ENCODE measurements around the gene MFN2. TPM values are rescaled to one million over a fixed set of nuclear protein-coding genes. Genes with fewer than 3 reads are reported as not detected.
"Not testable (repeated sequence)": the region's sequence is repeated elsewhere in the genome, so short reads cannot be mapped to it uniquely, and the experiment has no call there.

Gene MFN2
- 38.4 and 40.1 TPM in 2 replicates for total RNA-seq (2014; rRNA removed; shearing (Covaris generic))

DNA sequence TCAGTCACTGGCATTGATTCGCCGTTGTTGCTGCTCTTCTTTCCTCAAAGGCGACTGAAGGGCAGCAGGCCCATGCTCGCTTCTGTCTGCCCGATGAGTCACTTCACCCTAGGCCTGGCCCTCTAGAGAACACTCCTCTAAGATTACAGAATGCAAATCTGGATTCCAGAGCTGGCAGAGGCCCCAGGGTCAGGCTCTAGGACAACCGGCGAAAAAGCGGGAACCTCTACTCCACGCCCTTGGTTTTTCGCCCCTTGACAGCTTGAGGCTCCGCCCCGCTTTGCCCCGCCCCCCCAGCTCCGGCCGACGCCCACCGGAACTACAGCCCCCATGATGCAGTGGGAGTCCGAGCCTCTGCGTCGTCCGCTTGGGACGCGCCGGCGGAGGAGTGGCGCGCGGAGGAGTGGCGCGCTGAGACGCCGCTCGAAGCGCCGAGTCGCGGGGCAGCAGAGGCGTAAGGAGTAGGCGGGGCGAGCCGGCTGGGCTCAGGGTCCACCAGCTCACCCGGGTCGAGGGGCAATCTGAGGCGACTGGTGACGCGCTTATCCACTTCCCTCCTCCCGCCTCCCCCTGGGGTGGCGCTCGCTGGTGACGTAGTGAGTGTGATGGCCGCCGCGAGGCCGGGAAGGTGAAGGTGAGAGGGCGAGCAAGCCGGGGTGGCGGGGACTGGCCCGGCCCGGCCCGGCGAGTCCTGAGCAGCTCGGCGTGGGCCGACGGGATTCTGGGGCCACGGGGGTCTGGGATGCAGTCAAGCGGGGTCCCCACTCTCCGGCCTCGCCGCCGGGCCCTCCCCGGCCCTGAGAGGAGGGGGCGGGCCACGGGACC is at the start of gene MFN2:
MFN2 (plus strand) TSS at position 594 of the 825 bp plus-strand sequence. CDS start 8,725 bp downstream, outside the sequence.
- DNase-seq (ENCODE audit: low spot score): peak; percentile 96

DNA sequence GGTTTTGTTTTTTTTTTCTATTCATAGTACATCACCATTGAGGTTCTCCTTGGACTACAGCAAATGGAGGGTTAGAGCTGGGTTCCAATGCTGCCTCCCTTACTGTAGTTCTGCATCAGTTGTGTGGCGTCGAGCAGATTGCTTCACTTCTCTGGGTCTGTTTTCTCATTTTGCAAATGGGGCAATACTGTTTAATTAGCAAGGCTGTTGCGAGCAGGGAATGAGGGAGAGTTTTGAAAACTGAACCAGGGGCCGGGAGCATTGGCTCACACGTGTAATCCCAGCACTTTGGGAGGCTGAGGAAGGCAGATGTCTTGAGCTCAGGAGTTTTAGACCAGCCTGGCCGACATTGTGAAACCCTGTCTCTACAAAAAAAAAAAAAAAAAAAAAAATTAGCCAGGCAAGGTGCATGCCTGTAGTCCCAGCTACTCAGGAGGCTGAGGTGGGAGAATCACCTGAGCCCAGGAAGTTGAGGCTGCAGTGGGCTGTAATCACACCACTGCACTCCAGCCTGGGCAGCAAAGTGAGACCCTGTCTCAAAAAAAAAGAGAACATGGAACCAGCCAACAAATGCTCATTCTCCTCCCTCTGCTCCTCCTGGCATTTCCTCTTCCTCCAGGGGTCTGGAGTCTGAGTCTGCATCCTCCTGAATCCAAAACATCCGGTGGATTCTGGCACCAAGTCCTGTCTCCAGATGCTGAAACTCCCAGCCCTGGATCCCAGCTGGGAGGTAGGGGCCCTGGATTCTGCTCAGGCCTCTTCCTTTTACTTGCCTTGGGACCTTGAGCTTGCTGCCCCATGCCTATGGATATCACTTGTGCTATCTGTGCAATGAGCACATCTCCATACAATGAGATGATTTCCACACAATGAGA is 49.4 kb upstream of the MFN2 start:
- peak; percentile 42 for DNase-seq (ENCODE audit: low spot score)

DNA sequence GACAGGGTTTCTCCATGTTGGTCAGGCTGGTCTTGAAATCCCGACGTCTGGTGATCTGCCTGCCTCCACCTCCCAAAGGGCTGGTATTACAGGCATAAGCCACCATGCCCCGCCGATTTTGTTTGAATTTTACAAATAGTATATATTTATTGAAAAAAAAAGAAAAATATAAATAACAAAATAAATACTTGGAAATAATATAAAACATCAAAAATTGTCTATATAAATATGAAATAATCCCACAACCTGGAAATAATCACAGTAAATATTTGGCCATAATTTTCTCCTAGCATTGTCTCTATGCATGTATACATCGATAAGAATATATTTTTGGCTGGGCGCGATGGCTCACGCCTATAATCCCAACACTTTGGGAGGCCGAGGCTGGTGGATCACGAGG is 48.4 kb upstream of the MFN2 start:
- DNase-seq (ENCODE audit: low spot score): no peak

DNA sequence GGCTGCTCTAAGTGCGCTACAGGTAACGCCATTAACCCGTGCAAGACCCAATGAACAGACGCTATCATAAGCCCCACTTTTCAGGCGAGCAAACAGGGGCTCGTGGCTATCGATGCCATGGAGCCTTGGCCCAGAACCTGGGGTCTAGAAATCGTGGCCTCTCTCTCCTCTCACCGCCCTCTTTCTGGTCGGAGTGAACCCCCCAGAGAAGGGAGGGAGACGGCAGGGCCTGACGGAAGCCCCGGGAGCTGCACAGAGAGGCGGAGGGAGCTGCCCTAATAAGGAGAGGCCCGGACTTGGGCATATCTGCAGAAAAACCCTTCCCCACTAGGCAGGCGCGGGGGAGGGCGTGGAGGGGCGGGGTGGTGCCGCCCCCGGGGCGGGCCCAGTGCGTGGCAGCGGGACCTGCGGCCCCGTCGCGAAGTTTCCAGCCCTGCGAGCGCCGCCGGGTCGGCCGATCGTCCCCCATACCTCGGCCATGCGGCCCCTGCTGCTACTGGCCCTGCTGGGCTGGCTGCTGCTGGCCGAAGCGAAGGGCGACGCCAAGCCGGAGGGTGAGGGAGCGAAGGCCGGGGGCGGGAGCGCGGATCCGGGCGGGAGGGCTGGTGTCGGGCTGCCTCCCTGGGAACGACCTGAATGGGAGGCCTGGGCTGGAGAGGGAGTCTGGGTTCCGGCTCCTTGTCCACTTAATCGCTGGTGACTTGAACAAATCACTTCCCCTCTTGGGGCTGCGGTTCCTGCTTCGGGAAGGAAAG is 45.8 kb upstream of the MFN2 start, which contains the start of gene PLOD1:
PLOD1 (plus strand) TSS at position 416 of the 755 bp plus-strand sequence; CDS start at position 479, 63 bp downstream.
- peak; percentile 76 for DNase-seq (ENCODE audit: low spot score)

DNA sequence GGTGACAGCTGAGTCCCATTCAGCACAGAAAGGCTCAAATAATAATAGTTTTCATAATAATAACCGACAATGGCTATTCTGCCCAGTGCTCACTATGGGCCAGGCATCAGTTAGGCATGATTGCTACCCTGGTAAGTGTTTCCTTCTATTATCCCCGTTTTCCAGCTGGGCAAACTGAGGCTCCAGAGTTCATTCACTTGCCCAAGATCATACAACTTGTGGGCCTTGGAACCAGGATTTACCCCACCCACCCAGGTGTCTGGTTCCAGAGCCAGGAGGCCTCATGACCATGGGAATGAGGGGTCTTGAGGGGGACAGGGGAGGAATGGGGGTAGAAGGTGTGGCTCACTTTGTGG is 45.2 kb upstream of the MFN2 start:
- no peak for DNase-seq (ENCODE audit: low spot score)

DNA sequence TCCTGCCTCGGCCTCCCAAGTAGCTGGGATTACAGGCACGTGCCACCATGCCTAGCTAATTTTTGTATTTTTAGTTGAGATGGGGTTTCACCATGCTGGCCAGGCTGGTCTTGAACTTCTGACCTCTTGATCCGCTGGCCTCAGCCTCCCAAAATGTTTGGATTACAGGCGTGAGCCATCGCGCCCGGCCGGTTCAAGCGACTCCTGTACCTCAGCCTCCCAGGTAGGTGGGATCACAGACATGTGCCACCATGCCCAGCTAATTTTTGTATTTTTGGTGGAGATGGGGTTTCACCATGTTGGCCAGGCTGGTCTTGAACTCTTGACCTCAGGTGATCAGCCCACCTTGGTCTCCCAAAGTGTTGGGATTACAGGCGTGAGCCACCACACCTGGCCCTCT is 44.5 kb upstream of the MFN2 start:
- DNase-seq (ENCODE audit: low spot score): not testable (repeated sequence)

DNA sequence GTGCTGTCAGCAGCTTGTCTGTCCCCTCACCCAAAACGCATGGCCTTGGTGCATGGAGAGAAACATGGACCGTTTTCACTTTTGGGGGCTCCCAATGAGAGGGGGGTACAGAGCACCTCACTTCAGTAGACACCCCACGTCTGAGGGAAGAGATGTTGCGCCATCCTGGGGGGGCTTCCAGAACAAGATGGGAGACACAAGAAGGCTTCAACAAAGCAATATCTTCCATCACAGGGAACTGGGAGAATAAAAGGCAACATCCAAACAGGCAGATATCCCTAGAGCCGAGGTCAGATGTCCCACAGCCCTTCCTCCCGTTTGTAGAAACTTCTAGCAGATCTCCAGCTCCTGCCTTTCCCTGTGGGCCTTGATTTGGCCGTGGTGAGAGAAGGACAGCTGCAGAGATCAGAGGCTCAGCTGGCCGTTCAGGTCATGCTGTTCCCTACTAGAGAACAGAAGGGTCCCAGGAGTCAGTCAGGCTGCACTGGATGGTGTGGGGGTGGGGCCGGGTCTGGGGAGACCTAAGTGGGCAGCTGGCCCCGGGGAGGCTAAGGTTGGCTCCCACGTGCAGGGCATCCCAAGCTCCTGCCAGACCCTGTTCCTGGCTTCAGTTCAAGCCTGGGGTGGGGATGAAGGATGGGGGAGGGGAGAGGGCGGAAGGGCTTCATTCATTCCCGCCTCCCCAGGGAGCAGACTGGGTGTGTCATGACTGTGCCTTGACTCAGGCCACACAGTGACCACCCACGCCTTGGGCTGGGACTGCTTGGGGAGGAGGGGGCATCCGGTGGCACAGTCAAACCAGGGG is 41.3 kb upstream of the MFN2 start:
- DNase-seq (ENCODE audit: low spot score): no peak

DNA sequence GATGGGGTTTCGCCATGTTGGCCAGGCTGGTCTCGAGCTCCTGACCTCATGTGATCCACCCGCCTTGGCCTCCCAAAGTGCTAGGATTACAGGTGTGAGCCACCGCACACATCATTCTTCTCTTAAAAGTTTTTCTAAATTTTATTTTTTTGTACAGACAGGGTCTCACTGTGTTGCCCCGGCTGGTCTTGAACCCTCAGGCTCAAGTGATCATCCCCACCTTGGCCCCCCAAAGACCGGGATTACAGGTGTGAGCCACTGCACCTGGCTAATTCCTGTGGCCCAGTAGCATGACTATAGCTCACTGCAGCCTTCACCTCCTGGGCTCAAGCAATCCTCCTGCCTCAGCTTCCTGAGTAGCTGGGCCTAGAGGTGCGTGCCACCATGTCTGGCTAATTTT is 40.5 kb upstream of the MFN2 start:
- not testable (repeated sequence) for DNase-seq (ENCODE audit: low spot score)

DNA sequence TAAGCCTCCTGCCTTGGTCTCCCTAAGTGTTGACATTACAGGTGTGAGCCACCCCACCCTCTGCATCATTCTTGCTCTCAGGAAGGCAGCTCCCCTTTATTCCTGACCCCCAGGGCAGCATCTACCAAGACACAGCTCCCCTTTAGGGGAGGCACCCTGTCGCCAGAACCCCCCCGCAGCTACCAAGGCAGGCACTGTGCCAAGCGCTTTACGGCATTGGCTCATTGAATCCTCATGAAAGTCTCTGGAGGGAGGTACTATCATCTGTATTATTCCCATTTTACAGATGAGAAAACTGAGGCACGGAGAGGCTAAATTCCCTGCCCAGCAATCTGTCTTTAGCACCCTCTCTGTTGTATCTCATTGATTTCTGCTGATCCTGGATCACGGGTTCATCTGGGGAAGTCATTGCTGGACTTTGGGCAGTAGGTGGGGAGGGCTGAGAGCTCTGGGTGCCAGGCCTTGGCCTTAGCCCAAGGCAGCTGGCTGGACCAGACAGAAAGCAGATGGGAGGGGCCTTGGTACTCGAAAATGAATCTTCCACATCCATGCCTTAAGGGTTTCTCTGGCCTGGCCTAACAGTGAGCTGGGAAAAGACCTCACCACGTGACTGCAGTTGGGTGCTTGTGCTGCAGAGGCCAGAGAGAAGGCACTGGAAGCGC is 39.9 kb upstream of the MFN2 start:
- no peak for DNase-seq (ENCODE audit: low spot score)

DNA sequence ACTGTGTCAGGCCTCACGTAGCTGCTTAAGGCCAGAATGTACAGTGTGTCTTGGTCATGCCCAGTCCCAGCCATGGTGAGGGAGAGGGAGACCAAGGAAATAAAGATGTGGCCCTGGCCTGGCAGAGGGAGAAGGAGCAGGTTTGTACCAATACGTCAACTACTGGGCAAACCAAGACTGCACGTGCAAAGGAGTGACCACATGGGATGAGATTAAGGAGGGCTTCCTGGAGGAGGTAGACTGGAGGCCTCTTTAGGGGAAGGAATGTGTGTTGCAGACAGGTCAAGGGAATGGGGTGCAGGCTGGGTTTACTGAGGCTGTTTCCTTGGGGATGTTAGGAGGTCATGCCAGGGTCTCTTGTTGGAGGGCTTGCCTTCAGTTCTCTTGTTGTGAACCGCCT is 38.0 kb upstream of the MFN2 start:
- no peak for DNase-seq (ENCODE audit: low spot score)

DNA sequence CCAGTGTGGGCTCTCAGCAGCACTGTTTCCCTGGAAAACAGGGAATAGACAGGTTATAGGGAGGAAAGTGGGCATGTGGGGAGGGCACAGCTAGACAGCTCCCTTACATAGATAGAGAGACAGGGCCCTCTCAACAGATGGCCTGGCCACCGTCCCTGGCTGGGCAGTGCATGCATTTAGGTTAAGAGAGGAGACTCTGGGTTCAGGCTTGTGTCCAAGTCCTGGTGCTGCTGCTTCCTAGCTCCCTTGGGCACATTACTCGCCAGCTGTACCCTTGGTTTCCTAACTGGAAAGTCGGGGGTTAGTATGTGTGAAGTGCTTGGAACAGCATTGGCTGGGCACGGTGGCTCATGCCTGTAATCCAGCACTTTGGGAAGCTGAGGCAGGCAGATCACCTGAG is 36.6 kb upstream of the MFN2 start:
- no peak for DNase-seq (ENCODE audit: low spot score)

DNA sequence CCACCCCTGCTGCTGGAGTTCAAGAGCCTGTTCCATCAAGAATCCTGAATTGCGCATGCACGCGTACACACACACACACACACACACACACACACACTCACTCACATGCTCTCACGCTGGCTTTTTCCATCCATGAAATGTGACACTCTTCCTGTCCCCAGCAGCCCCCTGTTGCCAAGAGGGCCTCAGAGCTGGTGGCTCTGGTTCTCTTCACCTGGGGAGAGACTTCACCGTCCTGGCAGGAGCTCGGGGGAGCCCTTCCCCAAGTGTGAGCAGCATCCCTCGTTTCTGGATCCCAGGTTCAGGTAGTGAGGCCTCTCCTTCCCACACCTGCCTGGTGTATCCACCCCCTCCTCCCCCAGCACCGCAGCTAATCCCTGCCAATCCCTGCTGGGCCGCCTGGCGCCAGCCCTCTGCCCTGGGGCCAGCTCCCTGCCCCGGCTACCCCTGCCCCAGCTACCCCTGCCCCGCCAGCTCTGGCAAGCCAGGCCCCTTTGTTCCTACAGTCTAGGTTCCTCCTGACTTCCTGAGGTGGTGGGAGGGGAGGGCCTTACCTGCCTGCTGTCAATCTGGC is 35.8 kb upstream of the MFN2 start:
- DNase-seq (ENCODE audit: low spot score): no peak

DNA sequence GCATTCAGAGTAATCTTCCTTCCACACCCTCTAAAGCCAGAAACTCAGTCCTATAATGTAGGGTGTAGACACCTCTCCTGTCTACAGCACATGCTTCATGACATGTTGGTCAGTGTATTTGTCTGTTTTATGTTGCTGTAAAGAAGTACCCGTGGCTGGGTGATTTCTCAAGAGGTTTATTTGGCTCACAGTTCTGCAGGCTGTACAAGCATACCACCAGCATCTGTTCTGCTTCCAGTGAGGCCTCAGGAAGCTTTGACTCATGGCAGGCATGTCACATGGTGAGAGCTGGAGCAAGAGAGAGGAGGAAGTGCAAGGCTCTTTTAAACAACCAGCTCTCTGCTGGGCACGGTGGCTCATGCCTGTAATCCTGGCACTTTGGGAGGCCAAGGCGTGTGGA is 33.6 kb upstream of the MFN2 start:
- no peak for DNase-seq (ENCODE audit: low spot score)

DNA sequence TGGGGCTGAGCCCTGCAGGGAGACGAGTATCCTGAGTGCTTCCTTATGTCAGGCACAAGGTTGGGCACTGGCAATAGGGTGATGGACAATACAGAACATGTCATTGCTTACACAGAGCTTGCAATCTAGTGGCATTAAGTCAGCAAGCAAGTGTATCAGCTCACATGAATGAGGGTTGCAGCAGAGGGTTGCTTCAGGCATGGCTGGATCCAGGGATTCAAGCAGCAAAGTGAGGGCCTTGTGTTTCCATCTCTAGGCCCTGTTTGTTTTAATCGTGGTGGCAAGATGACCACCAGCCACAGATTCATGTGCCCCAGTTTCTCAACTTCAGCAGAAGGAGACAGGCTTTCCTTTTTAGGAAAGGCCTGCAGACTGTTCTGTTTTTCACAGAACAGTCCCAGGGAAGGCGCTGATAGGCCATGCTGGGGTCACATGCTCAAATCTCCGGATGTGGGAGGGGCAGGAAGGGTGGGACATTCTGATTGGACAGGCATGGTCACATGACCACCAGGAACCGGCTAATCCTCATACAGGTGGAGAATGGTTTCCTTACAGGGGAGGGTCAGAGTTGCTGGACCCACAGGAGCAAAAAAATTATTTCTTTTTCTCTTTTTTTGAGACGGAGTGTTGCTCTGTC is 31.3 kb upstream of the MFN2 start:
- DNase-seq (ENCODE audit: low spot score): no peak

DNA sequence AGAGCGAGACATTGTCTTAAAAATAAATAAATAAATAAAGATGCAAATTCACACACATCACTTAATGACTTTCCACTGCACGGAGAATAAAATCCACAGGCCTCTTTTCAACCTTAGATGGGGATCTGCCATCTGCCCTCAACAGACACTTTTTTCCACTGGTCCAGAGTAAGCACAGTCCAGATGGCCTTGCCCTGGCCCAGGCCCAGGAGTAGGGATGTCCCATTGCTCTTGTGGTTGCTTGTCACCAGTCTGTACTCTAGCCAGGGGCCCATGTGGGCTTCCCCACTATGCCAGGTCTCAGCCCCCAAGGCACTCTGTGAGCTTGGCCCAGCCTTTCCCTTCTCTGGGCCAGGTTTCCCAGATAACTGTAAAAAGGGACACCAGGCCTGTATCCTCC is 28.3 kb upstream of the MFN2 start:
- DNase-seq (ENCODE audit: low spot score): no peak

DNA sequence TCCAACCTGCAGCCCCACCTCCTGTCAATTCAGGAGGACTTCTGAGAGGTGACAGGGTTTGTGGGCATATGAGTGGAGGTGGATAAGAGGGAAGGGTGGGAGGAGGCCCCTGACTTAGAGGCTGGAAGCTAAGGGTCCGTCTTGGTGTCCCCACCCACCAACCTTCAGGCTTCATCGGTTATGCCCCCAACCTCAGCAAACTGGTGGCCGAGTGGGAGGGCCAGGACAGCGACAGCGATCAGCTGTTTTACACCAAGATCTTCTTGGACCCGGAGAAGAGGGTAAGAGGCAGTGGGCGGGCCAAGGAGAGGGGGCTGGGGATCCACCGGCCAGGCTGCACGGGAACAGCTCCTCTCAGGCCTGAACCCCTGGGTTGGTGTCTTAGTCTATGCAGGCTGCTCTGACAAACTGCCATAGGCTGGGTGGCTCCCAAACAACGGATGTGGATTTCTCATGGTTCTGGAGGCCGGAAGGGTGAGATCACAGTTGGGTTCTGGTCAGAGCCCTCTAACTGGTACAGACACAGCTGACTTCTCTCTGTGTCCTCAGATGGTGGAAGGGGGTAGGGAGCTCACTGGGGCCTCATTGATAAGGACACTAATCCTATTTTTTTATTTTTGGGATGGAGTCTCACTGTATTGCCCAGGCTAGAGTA is 27.7 kb upstream of the MFN2 start:
- no peak for DNase-seq (ENCODE audit: low spot score)

DNA sequence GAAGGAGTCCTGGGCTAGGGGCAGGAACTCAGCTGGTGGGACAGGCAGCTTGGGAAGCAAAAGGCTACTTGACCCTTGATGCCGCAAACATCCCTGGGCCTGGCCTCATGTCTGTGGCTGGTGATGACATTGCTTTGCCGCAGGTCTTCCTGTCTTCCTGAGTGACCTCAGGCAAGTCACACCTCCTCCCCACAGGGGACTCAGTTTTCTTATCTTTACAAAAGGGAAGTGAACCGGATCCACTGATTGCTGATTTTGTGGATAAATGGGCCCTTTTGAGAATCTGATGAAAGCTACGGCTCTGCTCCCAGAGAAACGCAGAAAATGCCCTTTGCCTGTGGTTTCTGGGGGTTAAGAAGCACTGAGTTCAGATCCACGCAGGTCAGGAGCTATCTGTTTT is 25.0 kb upstream of the MFN2 start:
- DNase-seq (ENCODE audit: low spot score): no peak

DNA sequence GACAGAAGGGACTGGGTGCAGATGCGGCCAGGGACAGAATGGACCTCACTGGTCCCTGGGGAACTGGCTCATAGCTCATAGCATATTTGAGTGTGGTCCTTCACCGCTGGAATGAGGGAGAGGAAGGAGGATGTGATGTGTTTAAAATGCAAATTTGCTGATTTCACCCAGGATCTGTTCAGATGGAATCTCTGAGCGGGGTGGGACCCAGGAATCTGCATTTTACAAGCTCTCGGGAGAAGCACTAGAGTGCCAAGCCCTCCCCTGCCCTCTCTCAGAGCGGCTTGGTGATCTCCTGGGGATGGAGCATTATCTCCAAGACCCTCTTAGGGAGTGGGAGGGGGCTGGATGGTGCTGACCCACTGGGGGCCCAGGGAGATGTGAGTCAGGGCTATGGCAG is 22.8 kb upstream of the MFN2 start:
- DNase-seq (ENCODE audit: low spot score): no peak

DNA sequence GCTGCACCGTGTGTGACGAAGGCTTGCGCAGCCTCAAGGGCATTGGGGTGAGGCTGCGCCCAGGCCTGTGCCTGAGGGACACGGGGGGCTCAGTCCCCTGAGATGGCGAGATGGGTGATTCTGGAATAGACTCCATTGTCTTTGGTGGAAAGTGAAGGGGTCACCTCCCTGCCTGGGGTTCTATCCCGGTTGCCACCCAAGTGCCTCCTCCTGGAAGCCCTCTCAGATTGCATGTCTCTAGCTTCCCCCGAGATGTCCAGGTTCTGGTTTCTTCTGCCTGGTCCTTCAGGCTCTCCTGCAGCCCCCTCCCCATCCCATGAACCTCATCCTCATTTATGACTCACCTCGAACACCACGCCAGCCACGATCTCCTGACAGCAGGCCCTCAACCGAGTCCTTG is 22.3 kb upstream of the MFN2 start:
- DNase-seq (ENCODE audit: low spot score): no peak
